Caki2 (cell line): Measurements from ENCODE around the gene PDLIM1. TPM values are rescaled to one million over a fixed set of nuclear protein-coding genes. Genes with fewer than 3 reads are reported as not detected.

ENCODE experiments used
- DNase-seq: peaks from one replicate; pipeline ENCODE4 v3.0.0-alpha.2; 2015; ENCODE audit warnings: low read depth
- in situ Hi-C: cut with HindIII; loops from 2 replicates; pipeline ENCODE4 v1.10.0; 2016; ENCODE audit warnings: low sequenced_read_pairs, low pct_unique_long_range_greater_than_20kb, mixed read lengths
- total RNA-seq: library from RNA; depleted of rRNA; stranded (reverse); fragments of >200 nt; shearing (Covaris generic); gene quantifications from 2 replicates; pipeline ENCODE4 v1.2.3, GENCODE V29; 2014; ENCODE audit warnings: low replicate concordance

The PDLIM1 gene
- total RNA-seq, 1 experiment from 2014 or later = 14.8 TPM

- in situ Hi-C loops = no loop called here
- no peak for DNase-seq
Observed at GRCh38 chr10:95295031-95295755, 4.4 kb upstream of the PDLIM1 start.

DNA sequence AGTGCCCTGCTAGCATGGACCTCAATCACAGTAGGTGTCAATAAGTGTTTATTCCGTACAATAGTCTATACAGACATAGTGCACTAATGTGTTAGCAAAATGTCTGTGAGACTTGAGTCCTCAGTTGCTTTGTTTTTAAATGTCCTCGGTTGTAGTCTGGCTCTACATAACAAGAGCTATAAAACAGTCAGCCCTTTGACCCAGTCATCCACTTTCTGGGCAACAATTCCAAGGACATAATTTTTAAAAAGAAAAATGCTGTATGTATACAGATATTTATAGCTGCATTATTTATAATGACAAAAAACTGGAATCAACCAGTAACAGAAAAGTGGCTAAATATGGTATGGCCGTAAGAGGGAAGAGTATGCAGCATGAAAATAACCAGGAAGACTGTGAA lies 2.8 kb upstream of the PDLIM1 start:
- in situ Hi-C loops = no loop called here

DNA sequence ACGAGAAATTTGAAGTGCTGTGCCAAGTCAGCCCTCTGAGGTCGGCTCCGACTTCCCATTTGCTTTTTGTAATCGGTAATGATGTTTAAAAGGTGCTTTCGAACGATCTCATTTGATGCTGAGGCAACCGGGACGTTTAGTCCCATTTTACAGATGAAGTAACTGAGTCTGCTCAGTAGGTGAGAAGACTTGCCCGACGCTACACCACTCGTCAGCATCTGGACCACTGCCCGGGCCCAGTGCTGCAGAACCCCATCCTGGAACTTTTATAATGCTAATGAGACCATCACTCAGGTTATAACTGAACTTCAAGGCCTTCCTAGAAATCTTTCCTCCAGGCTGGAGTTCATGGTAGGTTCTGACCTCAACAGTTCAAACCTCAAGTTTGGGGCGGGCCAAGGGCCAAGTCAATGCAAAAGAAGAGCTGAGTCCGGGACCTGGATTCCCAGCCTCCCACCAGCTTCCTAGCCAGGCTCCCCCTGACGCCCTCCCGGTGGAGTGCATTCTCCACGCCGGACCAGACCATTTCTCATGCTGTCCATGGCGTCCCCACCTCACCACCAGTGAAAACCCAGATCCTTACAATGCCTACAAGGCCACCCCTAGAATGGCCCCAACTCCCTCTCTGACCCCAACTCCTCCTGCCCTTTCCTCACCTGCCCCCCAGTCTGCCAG lies 699 bp upstream of the PDLIM1 start:
- in situ Hi-C loops = no loop called here
- no peak for DNase-seq

More for the DNA sequence above, 2.8 kb upstream of the PDLIM1 start:
- no peak for DNase-seq

GRCh38 chr10:95289921-95290421 lies 832 bp downstream of the PDLIM1 start:
- no peak for DNase-seq
- in situ Hi-C loops = no loop called here

- in situ Hi-C loops = no loop called here
- peak; percentile 43 for DNase-seq
Observed at GRCh38 chr10:95289003-95289920, 1.5 kb downstream of the PDLIM1 start.

GRCh38 chr10:95288303-95288702 lies 2.5 kb downstream of the PDLIM1 start:
- in situ Hi-C loops = no loop called here
- DNase-seq = no peak

GRCh38 chr10:95287281-95287680 lies 3.5 kb downstream of the PDLIM1 start:
- DNase-seq = no peak
- in situ Hi-C loops = no loop called here

DNA sequence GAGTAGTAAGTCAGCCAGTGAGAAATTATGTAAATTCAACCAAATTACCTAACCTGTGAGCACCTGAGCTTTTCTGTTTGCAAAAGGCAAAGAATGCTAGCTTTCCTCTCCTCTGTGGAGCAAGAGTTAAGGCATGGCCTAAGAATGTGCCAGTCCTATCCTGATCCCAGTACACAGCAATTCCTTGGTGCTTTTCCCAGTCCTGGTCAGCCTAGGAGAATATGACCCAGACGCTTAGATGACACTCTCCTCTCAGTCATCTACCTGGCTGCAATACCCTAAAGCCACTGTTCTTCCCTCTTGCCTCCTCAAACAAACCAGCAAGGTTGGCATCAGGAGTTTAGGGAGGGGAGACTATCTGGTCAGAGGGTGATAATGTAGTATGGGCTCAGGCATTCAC lies 4.1 kb downstream of the PDLIM1 start:
- in situ Hi-C loops = no loop called here
- DNase-seq = no peak

DNA sequence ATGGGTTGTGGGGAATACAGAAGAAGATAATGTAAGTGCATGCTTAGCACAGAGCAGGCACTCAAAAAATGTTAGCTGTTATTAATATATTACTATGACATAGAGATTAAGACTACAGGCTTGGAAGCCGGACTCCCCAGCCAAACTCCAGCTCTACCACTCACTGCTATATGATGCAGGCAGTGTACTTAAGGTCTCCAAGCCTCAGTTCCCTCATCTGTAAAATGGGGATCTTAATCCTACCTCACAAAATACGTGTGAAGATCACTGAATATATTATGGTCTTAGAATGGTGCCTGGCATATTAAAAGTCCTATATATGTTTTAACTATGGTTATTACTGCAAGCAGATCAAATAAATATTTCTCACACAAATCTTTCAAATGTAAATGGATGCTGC lies 5.2 kb downstream of the PDLIM1 start:
- in situ Hi-C loops = no loop called here
- DNase-seq = no peak

GRCh38 chr10:95284807-95285206 lies 6.0 kb downstream of the PDLIM1 start:
- in situ Hi-C loops = no loop called here
- DNase-seq = no peak

GRCh38 chr10:95282107-95282506 lies 8.7 kb downstream of the PDLIM1 start:
- no peak for DNase-seq
- in situ Hi-C loops = no loop called here

DNA sequence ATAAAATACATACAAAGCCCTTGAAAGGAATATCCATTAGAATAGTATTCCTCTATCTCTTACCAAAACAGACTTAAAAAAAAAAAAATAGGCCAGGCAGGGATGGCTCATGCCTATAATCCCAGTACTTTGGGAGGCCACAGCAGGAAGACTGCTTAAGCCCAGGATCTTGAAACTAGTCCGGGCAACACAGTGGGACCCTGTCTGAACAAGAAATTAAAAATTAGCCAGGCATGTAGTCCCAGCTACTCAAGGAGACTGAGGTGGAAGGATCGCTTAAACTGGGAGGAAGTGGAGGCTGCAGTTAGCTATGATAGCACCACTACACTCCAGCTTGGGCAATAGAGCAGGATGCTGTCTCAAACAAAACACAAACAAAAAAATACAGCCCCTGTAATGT lies 9.6 kb downstream of the PDLIM1 start:
- no peak for DNase-seq
- in situ Hi-C loops = no loop called here

DNA sequence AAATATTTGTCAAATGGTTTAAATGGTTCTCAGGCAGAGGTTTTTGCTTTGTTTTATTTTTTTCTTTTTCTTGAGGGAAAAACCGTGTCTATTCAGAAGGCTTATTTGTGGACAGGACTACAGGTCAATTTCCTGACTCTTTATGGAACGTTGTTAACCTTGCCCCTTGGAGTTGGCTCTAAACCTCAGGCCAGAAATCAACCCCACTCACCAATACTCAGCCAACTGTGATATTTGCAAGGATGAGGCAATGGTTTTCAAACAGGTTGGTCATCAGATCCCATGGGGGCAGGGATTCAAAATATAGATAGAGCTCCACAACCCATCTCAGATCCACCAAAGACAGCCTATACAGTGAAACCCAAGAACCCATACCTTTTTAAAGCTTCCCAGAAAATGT lies 10.2 kb downstream of the PDLIM1 start:
- no peak for DNase-seq
- in situ Hi-C loops = no loop called here

- in situ Hi-C loops = no loop called here
- DNase-seq = no peak
Observed at GRCh38 chr10:95279042-95279820, 11.6 kb downstream of the PDLIM1 start.

DNA sequence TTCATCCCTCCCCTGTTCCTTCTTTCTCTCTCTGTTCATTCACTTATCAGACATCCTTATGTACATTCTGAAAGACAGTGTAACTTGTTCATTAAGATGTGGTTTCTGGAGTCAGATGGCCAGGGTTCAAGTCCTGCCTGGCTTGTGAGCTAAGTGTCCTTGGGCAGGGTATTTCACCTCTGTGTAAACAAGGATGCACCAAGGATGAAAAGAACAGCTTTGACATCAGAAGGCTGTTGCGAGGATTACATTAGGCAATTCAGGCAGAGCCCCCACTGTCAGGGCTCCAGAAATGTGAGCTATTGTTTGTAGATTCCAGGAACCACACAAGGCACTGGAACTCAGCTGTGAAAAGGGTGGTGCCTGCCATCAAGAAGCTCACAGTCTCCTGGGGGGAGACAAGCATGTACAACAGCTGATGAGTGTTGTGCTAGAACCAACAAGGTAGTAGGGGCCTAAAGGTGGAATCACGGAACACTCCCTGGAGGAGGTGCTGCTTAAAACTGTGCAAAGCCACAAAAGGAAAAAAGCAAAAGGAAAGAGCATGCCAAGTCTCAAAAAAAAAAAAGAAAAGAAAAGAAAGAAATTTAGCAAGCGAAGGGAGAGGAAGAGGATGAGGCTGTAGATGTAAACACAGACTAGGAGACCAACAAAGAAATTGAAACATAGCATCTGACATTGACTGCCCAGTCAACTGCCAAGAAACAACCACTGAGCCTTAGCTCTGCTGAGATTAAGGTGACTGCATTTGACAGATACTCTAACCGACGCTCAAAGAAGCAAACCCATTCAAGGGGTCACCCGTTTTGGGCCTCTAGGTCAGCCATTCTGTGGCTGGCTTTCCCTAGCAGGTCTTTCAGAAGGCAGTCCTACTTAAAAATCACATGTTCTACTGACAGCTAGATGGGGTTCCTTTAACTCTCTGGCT lies 12.5 kb downstream of the PDLIM1 start:
- in situ Hi-C loops = no loop called here
- DNase-seq = no peak

DNA sequence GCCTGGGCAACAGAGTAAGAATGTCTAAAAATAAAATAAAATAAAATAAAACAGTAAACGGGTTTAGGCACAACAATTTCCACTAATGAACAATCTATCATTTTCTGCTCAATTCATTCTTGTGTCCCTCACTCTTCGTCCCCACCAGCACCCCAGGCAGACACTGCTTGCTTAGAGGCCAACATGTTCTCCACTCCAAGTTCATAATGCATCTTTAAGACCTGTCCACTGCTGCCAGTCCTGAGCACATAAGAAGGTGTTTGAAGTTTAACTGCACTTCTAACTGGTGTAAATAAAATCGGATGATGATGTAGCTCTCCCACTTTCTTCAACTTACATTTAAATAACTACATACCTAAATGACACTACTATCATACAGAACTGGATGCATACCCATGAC lies 13.2 kb downstream of the PDLIM1 start:
- in situ Hi-C loops = no loop called here
- DNase-seq = no peak

DNA sequence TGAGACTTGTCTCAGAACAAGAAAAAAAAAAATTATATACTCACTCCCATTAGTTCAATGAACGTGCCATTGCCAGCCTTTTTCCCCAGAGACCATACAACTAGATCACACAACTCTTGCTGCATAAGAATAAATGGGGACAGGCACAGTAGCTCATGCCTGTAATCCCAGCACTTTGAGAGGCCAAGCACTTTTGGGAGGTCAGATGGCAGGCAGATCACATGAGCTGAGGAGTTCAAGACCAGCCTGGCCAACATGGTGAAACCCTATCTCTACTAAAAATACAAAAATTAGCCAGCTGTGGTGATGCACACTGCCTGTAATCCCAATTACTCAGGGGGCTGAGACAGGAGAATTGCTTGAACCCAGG lies 13.6 kb downstream of the PDLIM1 start:
- in situ Hi-C loops = no loop called here
- DNase-seq = no peak
